ENCODE results near the gene FAM20B.
A peak's percentile ranks its signal among the peaks of the same experiment; 100 is the strongest.

FAM20B gene

DNA sequence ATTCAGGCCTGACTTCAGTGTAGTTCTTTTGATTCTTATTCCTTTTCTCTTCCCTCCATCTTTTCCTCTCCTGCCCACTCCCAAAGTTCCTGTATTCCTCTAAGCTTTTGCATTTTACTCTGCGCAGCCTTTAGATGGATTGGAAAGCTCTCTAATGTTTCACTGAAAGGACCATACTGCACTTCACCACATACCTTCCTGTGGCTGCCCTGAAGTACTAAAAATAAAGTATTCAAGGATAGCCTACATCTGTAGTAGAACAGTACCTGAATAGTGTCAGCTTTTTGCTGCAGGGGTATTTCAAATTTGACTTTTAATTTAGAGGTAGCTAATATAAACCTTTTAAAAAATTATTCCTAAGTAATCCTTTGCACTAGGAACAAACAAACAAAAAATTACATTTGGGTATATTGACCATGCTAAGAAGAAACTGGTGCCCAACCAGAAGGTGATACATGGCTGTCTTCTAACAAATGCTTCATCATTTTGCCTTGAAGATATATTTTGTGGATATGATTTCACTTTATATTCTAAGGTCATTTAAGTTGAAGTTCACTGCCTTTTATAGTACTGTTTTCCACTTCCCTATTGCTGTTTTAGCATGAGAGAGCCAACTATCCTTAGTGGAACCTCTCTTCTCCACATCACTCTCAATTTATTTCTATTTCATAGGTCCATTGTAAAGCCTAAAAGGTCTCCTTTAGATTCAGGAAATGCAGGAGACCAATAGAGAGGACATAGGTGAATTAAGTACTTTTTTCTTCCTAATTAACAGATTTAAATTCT lies 22.8 kb downstream of the FAM20B start:
- ATAC-seq, result no peak

DNA sequence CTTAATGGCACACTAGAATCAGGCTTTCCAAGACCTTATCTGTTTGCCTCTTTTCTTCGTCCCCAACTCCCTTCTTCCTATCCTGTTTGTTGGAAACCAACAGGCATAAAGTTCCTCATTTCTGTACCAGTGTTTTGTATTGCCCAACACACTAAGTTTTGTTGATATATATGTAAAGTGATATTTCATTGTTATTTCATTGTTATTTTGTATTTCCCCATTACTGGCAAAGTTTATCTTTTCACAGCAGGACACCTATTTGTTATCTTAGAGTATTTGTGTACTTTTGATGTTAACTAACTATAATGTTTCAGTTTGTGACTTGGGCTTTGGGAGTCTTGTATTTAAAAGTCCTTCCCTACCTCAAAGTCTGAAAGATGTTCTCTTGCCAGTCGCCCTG lies 27.1 kb downstream of the FAM20B start:
- no peak for ATAC-seq

- ATAC-seq, result no peak
Measured at GRCh38 chr1:179053486-179053885, 27.8 kb downstream of the FAM20B start.

- no peak for ATAC-seq
Measured at GRCh38 chr1:179055937-179056336, 30.2 kb downstream of the FAM20B start.

DNA sequence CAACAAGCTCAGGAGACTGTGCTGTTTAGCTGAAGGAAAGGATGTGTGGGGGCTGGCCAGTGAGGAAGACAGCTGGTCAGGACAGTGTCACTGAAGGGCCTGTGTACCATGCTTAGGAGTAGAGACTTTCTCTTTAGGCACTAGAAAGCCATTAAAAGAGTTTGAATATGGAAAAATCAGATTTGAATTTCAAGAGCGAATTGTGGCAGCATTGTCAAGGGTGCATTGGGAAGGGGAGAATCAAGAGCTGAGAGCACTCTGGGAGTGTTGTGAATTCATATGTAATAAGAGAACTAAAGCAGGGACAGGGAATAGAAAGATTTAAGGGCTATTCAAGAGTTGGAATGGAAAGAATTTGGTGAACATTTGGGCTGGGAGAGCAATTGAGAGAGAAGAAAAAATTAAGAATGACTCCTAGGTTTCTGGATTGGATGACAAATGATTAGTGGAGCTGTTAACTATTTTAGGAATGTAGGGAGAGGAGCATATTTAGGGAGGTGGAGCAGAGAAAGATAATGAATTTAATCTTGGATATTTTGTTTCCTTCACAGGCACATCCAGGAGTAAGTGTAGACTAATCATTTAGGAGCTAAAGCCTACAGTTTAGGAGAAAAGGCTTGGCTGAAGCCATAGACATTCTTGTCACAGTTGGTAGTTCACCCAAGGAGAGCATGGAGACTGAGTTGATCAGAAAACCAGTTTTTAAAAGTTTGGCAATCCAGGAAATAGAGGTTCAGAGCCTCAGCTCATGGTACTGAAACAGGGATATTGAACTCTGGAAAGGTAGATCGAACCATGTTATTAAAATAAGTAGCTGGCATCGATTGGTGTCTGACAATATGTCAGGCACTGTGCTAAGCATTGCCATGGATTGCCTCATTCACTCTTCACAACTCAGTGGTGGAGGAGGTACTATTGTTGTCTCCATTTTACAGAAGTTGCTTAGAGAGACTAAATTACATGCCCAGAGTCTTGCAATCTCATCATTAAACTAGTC lies 33.1 kb downstream of the FAM20B start:
- no peak for ATAC-seq

- no peak for ATAC-seq
Measured at GRCh38 chr1:179061360-179062282, 35.9 kb downstream of the FAM20B start.

DNA sequence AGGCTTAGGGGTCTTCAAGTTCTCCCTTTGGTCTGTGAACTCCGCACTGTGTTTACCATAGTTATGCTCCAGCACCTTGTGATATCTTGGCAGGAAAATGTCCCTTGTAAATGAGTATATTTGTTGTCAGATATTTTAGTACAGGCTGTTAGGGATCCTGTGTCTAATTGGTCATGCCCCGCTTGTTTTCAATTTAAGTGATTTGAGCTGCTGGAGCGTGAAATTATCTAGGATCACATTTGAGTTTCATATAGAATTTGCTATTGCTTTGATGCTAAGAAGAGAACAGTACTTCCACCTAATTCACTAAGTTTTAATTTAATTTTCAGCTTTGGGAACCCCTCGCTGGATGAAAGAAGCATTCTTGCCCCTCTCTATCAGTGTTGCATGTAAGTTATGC lies 40.8 kb downstream of the FAM20B start:
- no peak for ATAC-seq

GRCh38 chr1:179077396-179077795 lies 51.7 kb downstream of the FAM20B start:
- no peak for ATAC-seq

GRCh38 chr1:179079113-179079761 lies 53.5 kb downstream of the FAM20B start:
- peak in 1 of 2 donors; percentile 8 for ATAC-seq

GRCh38 chr1:179080866-179081686 lies 55.4 kb downstream of the FAM20B start:
- peak; percentile 26 to 44 for ATAC-seq

DNA sequence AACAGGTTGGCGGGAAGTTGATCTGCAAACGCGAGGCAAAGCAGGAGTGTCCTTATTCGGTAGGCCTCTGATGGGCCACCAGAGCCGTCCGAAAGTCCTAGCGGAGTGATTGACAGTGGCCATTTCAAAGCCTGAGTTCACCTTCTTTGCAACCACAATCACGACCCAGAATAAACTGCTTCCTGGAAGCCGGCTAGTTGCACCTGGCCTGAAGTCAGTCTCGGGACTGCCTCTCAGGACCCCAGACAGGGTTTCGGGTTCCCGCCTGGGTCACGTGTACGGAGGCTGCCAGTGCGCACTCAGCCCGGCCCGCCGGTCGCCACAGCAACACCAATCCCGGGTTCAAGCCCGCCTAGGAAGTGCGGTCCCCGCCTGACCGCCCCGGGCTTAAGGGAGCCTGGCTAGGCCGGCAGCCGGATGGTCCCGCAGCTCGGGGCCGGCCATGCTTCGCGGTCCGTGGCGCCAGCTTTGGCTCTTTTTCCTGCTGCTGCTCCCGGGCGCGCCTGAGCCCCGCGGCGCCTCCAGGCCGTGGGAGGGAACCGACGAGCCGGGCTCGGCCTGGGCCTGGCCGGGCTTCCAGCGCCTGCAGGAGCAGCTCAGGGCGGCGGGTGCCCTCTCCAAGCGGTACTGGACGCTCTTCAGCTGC lies 56.1 kb downstream of the FAM20B start, which contains the start of gene TOR3A:
TSS of gene TOR3A (plus strand) at position 384 of the 646 bp plus-strand sequence. CDS start at position 443, 59 bp downstream.
- ATAC-seq, result peak; percentile 85 to 88

- peak; percentile 6 to 26 for ATAC-seq
Measured at GRCh38 chr1:179082333-179082998, 56.8 kb downstream of the FAM20B start.

- ATAC-seq, result no peak
Measured at GRCh38 chr1:179082999-179083335, 57.3 kb downstream of the FAM20B start.

DNA sequence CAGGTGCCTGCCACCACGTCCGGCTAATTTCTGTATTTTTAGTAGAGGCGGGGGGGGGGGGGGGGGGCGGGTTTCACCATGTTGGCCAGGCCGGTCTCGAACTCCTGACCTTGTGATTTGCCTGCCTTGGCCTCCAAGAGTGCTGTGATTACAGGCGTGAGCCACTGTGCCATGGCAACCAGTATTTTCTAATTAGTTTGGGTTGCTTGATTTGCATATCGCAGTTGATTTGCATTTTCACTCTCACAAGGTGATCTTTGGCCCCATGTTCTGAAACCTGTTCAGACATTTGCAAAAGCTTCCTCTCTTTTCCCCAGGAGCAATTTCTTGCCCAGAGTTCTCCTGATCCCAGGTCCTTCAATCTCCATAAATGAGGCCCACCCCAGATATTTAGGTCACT lies 57.8 kb downstream of the FAM20B start:
- ATAC-seq, result no peak

DNA sequence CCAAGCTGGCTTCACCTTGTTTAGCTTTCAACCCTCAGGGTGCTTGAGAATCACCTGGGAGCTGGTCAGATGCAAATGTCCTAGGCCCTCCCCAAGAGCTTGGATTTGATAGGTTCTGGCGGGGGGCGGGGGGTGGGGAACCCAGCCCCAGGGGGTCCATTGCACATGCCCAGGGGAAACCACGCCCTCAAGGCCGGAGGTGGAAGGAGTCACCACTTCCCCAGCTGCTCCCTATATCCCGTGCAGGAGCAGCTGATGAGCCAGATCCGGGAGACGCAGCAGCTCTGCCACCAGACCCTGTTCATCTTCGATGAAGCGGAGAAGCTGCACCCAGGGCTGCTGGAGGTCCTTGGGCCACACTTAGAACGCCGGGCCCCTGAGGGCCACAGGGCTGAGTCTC lies 62.0 kb downstream of the FAM20B start:
- no peak for ATAC-seq

- no peak for ATAC-seq
Measured at GRCh38 chr1:179089827-179090482, 64.3 kb downstream of the FAM20B start.

DNA sequence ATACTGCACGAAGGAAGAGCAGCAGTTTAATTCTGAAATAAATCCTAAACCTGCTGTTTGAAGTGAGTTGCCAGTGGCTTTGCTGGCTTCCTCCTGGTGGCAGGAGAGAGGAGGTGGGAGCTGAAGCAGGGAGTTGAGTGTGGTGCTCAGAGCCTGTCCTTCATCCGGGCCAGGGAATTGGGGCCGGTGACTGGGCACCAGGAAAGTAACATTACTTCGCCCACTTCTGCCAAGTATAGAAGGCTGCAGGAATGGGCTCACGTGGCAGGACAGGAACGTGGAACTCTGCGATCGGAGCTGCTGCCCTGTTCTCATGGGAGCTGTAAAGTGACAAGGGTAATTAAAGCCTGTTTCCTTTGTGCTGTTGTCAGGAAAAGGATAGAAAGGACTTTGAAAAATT lies 64.8 kb downstream of the FAM20B start:
- ATAC-seq, result no peak

GRCh38 chr1:179090923-179091322 lies 65.2 kb downstream of the FAM20B start:
- ATAC-seq, result no peak

DNA sequence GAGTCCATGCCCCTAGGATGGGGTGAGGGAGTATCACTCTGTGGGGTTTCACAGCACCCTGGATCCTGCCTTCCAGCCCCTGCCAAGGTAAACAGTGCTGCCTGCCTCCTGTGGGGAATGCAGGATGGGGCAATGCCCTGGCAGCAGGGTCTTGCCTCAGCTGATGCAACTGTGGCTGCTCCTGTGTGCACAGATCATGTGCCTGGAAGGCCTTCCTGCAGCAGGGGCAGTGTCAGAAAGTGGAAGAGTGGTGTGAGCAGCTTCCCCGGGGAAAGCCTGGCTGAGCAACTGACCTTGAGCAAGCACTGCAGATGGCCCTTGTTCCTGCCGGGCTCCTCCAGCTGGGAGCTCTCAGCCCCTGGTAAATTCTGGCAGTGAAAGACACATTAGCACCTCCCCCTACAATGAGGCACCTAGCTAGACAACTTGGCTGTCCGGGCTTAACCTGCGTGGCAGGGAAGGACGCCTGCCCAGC lies 66.0 kb downstream of the FAM20B start:
- no peak for ATAC-seq
